Measurements from ENCODE around the gene NOL4L. TPM values are rescaled to one million over a fixed set of nuclear protein-coding genes. Genes with fewer than 3 reads are reported as not detected.

NOL4L gene
- total RNA-seq, 1 donor from 2014 or later, result 30.5 TPM

DNA sequence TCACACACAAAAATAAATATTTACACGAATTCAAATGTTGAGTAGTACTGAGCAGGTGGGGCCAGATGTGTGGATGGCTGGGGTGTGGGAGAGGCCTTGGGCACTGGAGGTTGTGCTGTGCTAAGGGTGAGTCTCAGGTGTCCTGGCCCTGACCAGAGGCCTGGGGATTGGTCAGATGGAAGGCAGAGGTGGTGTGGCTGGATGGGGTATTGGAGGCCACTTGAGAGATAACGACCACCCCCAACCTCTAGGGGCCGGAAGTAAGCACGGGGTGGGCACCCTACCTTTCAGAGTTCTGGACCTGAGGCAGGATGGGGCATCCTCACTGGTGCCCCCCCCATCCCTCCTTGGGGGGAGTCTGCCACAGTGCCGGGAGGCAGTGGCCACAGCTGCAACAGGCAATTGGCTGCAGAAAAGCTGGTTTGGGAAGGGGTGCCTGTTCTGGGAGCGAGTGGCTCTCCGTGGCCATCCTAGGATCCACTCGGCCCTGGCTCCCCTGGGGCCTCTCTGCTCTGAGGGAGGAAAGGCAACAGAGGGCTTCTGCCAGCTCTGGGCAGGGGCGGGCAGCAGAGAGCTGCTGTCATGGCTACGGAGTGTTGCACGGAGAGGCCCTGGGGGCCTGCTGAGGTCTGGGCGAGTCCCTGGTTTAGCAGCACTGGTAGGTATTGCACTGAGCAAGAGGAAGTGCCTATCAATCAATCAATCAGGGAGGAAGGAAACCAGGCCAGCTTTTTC lies 139.4 kb downstream of the NOL4L start:
- peak overlapping the region; percentile 32 for H3K27ac Mint-ChIP-seq (ENCODE audit: unreplicated experiment)
- peaks cover 24% of the 10 kb centered on the region for H3K4me1 Mint-ChIP-seq (ENCODE audit: unreplicated experiment)
- TF ChIP-seq CTCF (IDR thresholded peaks at IDR 0.05), result no peak
- peaks cover 32% of the 10 kb centered on the region for H3K36me3 Mint-ChIP-seq (ENCODE audit: unreplicated experiment)
- no peak overlapping the region for H3K4me3 Mint-ChIP-seq (ENCODE audit: unreplicated experiment)
- H3K9me3 Mint-ChIP-seq (ENCODE audit: unreplicated experiment), result no peaks in the 10 kb centered on the region
- H3K27me3 Mint-ChIP-seq (ENCODE audit: unreplicated experiment), result no peaks in the 10 kb centered on the region
- no peak for DNase-seq (ENCODE audit: extremely low spot score, unreplicated experiment)

DNA sequence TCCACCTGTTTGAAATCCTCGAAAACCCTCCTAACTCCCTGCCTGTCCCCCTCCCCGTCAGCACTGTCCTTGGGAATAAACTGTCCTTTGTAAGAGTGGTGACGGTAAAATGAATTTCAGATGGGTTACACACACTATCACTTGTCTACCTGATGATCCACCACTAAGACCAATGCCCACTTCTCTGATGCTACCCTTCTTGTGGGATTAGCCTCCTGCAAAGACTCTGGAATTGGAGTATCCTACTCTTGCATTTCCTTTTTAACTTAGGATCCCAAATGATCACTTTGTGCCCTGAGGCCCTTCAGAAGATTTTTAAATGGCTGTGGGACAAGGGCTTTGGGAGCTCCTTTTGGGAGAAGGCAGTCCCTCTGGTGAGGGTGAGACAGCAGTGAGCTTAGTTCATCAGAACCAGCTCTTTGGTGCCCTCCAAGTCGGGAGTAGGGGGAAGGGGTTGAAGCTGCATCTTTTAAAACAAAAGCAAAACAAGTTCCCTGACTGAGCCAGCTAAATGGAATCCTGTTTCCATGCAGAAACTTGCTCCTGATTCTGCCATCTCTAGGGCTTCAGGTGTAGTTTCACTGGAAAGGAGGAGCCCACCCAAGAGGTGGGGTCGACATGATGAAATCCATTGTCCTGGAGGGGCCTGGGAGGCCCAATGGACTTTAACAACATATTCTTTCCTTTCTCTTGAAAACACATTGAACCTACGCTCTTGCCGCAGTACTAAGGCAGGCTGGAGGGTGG lies 140.5 kb downstream of the NOL4L start:
- peak overlapping the region; percentile 32 for H3K27ac Mint-ChIP-seq (ENCODE audit: unreplicated experiment)
- peaks cover 30% of the 10 kb centered on the region for H3K36me3 Mint-ChIP-seq (ENCODE audit: unreplicated experiment)
- H3K27me3 Mint-ChIP-seq (ENCODE audit: unreplicated experiment), result no peaks in the 10 kb centered on the region
- DNase-seq (ENCODE audit: extremely low spot score, unreplicated experiment), result no peak
- no peak for TF ChIP-seq CTCF (IDR thresholded peaks at IDR 0.05)
- no peak overlapping the region for H3K4me3 Mint-ChIP-seq (ENCODE audit: unreplicated experiment)
- H3K4me1 Mint-ChIP-seq (ENCODE audit: unreplicated experiment), result peaks cover 24% of the 10 kb centered on the region
- no peaks in the 10 kb centered on the region for H3K9me3 Mint-ChIP-seq (ENCODE audit: unreplicated experiment)

GRCh38 chr20:32443386-32443974 lies 141.7 kb downstream of the NOL4L start:
- no peak overlapping the region for H3K4me3 Mint-ChIP-seq (ENCODE audit: unreplicated experiment)
- TF ChIP-seq CTCF (IDR thresholded peaks at IDR 0.05), result no peak
- no peaks in the 10 kb centered on the region for H3K27me3 Mint-ChIP-seq (ENCODE audit: unreplicated experiment)
- peaks cover 30% of the 10 kb centered on the region for H3K36me3 Mint-ChIP-seq (ENCODE audit: unreplicated experiment)
- peaks cover 24% of the 10 kb centered on the region for H3K4me1 Mint-ChIP-seq (ENCODE audit: unreplicated experiment)
- no peak overlapping the region for H3K27ac Mint-ChIP-seq (ENCODE audit: unreplicated experiment)
- H3K9me3 Mint-ChIP-seq (ENCODE audit: unreplicated experiment), result no peaks in the 10 kb centered on the region
- DNase-seq (ENCODE audit: extremely low spot score, unreplicated experiment), result no peak

DNA sequence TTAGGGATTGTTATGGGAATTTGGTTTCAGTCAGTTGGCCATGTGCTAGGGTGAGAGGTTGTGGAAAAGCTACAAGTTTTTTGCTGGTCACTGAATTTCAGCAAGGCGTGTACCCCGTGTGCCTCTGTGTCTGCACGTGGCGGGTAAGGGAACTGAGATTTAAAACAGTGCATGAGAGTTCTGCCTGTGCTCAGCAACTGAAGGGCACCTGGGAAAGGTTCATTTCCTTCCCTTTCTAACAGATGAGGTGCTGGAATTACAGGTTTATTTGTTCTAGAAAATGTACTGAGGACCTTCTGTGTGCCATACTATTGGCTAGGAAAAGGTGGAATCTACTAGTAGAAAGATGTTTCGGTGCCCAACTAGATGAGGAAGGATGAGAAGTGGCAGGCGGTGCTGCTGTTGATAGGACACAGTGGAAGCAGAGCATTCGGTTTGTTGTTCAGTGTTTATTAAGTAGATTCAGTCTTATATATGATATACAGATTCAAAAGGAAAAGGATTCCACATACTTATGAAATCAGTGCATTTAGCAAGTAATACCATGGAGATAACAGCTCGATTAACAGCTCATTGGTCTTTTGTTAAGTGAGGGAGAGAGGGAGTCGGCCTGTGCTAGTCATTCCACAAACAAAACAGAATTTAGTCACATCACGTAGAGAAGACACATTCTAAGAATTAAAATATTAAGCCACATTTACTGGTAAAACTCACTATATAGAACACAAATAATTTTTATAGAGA lies 142.3 kb downstream of the NOL4L start:
- no peak overlapping the region for H3K4me3 Mint-ChIP-seq (ENCODE audit: unreplicated experiment)
- H3K9me3 Mint-ChIP-seq (ENCODE audit: unreplicated experiment), result no peaks in the 10 kb centered on the region
- peaks cover 29% of the 10 kb centered on the region for H3K36me3 Mint-ChIP-seq (ENCODE audit: unreplicated experiment)
- H3K27me3 Mint-ChIP-seq (ENCODE audit: unreplicated experiment), result no peaks in the 10 kb centered on the region
- peaks cover 24% of the 10 kb centered on the region for H3K4me1 Mint-ChIP-seq (ENCODE audit: unreplicated experiment)
- no peak for DNase-seq (ENCODE audit: extremely low spot score, unreplicated experiment)
- TF ChIP-seq CTCF (IDR thresholded peaks at IDR 0.05), result no peak
- H3K27ac Mint-ChIP-seq (ENCODE audit: unreplicated experiment), result no peak overlapping the region
